Colon (tissue), 2 donors: ENCODE results near the gene ANKRD30BL.
"Not testable (repeated sequence)": the region's sequence is repeated elsewhere in the genome, so short reads cannot be mapped to it uniquely, and the experiment has no call there.

Experiments used
- FAIRE-seq: peaks from 2 replicates; lab custom pipeline; 2012; peaks lifted over from hg19 to GRCh38; lab: Jason Lieb, UNC
- donor health status: control.
- donor health status: control.

ANKRD30BL gene

GRCh38 chr2:132161161-132162124 is at the start of gene ANKRD30BL:
TSS of gene ANKRD30BL (minus strand) at chr2:132161952. CDS start at chr2:132161705, 247 bp downstream.
- FAIRE-seq: not testable (repeated sequence)

GRCh38 chr2:132202866-132203265 is 41.1 kb upstream of the ANKRD30BL start:
- FAIRE-seq: not testable (repeated sequence)

- FAIRE-seq: not testable (repeated sequence)
Measured at GRCh38 chr2:132192854-132193253, 31.1 kb upstream of the ANKRD30BL start.

GRCh38 chr2:132167100-132167499 is 5.3 kb upstream of the ANKRD30BL start:
- FAIRE-seq: not testable (repeated sequence)

GRCh38 chr2:132162125-132162660 is 441 bp upstream of the ANKRD30BL start:
- FAIRE-seq: not testable (repeated sequence)

- not testable (repeated sequence) for FAIRE-seq
Measured at GRCh38 chr2:132146774-132147173, 15.0 kb downstream of the ANKRD30BL start.
